GM21381 (cell line): ENCODE data around the gene CRYBG3.
A peak's percentile ranks its signal among the peaks of the same experiment; 100 is the strongest.

Experiments used
- ATAC-seq: cut with Tn5 transposase; IDR thresholded peaks from one replicate; pipeline ENCODE4 v1.9.1; 2021; ENCODE audit warnings: mild to moderate bottlenecking, moderate library complexity; ENCODE audit not compliant: unreplicated experiment

The CRYBG3 gene

GRCh38 chr3:97970956-97971620 lies 149.3 kb downstream of the CRYBG3 start:
- ATAC-seq = no peak

DNA sequence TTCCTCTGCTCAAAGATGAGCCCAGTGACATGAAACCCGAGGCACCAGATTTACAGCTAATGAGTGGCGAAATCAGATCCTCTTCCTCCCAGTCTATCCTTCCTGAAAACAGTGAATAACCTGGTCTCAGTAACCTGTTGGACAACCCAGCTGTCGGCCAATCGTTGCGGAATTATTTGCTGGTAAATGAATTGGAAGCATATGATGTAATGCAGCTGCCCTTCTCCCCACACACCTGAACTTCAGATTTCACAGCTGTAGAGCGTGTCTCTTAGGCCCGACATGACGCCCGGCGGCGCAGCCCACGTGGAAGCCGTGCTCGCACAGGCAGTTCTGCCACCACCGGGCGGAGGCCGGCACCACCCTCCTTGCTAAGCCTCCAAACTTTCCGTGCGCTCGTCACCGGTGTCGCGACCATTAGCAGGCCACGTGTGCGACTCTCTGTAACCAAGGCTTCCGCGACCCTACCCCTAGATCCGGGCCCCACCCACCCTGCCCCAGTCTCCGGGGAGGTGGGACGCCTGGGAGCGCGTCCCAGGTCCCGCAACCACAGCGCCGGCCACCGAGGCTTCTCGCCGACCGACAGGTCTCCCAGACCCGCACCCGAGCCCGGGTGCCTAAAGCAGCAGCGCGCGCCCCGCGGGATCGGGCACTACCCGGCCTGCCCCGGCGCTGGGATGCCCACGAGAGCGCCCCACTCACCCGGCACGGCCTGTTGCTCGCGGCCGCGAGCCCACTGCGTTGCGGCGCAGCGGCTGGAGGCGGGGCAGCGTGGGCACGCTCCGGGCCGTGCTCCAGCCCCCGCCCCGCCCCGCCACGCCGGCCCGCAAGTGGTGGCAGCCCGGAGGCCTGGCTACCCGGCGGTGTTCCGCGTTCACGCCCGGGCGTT lies 150.1 kb downstream of the CRYBG3 start, which contains the start of gene RIOX2:
TSS of gene RIOX2 (minus strand) at position 753 of the 889 bp plus-strand sequence. CDS start 4,838 bp downstream, outside the sequence.
- peak; percentile 92 for ATAC-seq

GRCh38 chr3:97972976-97973375 lies 151.2 kb downstream of the CRYBG3 start:
- no peak for ATAC-seq

DNA sequence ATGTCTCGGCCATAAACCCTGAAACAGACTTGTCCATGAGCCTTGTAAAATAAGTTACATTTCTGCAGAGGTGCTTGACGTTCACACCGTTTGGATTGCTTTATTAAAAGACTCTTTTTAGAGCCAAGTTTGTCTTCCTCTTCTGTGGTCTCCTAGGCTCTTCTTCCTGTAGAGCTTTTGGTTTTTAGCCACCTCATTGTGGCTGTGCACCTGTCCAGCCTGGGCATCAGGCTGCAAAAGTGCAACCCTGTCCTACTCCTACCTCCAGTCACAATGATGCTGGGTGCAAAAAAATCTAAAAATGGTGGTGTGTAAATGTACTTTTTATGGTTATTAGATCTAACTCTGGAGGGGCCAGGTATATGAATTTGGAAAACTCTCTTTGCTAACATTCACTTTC lies 153.2 kb downstream of the CRYBG3 start:
- no peak for ATAC-seq

DNA sequence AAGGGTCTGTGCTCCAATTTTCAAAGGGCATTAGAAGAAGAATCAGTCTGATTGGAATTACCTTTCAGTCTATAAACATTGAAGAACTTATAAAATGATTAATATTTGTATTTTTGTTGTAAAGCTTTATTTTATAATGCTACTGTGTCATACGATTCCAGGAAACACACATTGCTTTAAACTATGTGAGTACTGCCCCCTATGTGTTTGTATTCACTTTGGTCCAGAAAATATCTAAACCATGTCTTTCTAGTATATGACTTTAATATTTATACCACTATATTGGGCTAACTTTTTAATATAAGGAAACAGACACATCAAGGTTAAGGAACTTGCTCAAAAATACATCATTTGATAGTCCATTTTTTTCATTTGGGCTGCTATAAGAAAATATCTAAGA lies 153.7 kb downstream of the CRYBG3 start:
- ATAC-seq = no peak

DNA sequence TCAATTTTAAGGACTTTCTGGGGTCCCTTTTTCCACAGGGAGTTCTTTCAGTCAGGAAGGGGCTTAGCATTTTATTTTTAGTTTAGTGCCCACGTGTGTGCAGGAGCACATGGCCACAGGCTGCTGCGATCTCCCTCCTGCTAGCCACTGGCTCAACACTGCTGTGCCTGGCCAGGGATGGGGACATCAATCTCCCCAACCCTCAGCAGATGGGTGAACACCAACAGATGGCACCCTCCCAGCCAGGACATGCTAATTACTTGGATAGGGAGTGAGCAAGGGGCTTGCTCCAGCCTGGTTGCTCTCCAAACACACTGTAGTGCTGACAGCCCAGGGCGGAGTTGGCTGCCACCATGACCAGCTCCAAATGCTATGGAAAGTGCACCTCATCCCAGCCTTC lies 157.8 kb downstream of the CRYBG3 start:
- ATAC-seq = no peak

DNA sequence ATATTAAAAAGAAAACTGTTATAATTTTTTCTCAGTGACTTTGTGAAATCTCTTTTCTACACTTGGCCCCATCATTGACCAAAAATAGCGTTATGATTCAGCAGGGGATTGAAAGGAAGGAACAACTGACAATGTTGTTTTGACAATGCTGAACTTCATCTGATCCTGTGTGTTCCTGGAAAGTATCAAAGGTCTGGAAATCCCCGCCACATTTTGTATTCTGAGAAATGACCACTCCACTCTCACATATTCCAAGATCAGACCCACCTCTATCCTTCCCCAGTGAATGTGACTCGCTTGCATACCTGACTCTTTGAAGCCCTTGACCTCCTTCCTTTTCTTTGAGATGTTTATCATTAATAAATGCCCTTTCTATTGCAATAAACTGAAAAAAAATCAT lies 160.1 kb downstream of the CRYBG3 start:
- no peak for ATAC-seq

DNA sequence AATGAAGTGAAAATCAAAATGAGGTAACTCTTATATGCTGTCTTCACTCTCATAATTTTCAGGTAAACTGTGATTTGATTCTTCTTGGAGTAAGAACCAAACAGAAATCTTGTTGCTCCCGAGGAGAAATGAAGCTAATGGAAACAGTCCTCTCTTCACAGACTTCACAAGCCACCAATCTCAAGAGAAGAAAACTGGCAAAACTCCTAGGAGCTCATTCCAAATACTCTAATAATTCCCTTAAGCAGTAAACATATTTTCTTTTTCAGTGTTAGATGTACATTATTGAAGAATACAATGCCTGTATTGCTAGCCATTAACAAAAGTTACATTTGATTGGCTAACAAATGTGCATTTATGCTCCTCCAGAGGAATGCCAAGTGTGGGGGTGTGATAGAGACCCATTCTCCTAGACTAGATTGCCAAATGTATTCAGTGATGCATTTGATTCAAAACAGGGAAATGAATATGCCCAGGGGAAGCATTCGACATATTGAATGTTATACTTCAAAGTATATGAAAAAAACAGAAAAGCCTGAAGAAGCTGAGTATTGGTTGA lies 162.2 kb downstream of the CRYBG3 start:
- ATAC-seq = no peak

DNA sequence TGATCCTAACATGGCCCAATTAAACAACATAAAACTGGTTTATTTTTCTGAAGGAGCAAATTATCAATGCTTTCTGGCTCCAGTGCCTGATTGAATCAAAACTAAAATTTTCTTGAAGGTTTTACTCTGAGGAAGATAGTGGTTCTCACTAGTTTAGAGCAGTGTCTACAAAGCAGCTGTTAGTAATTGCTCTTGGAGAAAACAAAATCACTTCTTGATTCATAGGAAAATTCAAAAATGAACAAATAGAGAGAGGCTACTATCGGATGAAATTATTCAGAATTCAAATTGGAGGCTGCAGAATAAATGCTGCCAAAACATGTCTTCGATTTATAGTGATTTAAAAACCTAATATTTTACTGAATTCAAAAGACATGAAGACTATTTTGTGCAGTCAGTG lies 165.5 kb downstream of the CRYBG3 start:
- no peak for ATAC-seq

DNA sequence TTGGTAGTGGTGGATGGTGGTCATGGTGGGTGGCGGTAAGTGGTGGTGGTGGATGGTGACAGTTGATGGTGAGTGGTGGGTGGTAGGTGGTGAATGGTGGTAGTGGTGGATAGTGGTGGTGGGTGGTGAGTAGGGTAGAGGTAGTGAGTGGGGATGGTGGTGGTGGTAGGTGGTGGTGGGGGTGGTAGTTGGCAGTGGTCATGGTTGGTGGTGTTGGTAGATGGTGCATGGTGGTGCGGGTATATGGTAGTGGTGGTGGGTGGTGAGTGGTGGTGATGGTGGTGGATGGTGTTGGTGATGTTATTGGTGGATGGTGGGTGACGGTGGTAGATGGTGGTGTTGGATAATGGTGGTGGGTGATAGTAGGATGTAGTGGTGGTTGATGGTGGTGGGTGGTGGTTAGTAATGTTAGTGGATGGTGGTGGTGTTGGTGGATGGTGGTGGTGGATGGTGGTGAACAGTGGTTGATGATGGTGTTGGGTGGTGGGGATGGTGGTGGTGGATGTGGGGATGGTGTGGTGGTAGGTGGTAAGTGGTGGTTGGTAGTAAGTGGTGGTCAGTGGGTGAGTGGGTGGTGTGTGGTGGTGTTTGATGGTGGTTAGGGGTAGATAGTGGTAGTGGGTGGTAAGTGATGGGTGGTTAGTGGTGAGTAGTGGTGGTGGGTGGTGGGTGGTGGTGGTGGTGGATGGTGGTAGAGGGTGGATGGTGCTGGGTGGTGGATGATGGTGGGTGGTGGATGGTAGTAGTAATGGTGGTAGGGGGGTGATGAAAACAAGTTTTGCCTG lies 167.2 kb downstream of the CRYBG3 start:
- ATAC-seq = no peak

DNA sequence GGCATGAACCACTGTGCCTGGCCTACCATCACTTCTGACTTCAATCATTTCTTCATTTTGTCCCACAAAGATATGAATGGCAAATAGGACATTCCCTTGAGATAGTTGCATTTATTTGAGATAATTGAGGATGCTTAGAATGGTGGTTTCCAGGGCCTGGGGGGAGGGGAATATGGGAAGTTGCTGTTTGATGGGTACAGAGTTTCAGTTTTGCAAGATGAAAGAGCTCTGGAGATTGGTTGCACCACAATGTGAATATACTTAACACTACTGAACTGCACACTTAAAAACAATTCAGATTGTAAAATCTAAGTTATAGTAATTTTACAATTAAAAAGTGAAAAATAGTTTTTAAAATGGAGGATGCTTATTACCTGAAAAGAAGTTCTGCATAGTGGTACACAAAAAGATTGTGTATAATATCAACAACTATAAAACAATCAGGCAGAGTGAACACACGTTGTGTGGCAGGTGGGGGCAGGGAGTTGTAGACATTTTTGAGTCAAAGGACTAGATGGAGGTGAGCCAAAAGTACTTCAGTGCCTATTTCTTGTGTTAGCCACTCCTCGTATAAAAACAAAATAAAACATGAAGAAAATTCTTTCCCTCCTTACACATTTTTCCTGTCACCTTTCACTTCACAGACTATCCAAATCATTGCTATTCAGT lies 168.9 kb downstream of the CRYBG3 start:
- ATAC-seq = no peak

- ATAC-seq = no peak
Measured at GRCh38 chr3:97991293-97991682, 169.5 kb downstream of the CRYBG3 start.

DNA sequence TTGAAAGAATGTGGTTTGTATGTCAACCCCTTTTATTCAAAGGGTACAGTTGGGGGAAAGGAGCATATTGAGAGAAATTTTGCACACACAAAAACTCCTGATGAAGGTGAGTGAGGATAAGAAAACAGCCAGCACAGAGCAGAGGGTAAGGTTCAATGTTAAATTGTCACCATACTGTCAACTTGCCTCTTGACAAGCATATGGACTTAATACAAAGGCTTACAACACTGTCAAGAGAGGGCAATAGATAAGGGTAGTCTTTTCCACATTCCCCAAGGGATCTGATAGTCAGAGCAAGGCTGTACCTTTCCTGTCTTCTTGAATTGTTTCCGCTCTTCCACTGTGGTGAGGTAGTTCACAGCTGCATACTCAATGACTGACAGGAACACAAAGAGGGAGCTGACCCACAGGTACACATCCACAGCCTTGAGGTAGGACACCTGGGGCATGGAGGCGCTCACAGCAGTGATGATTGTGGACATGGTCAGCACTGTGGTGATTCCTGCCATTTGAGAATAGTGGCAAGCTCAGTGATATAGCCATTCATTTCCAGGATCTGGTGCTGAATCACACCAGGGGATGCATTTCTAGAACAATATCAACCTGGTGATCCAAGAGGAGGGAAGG lies 170.8 kb downstream of the CRYBG3 start:
- ATAC-seq = no peak

DNA sequence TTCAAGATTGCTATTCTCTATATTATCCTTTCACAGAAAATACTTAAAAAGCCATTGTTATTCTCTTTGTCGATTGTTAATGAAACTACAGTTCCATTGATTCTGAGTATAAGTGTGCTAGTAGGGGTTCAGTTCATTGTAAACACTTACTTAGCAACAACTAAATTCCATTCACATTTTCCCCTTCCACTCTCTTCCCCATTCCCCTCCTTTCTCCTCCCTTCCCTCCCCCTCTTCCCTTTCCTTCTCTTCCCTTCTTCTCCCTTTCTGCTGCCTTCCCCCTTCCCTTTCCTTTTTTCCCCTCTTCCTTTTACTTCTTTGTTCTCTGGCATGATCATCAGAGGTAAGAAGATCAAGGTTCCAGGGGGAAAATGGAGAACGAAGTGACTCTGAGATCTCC lies 171.7 kb downstream of the CRYBG3 start:
- no peak for ATAC-seq

GRCh38 chr3:97994328-97994945 lies 172.6 kb downstream of the CRYBG3 start:
- no peak for ATAC-seq
